ENCODE measurements around the gene CD44.

GRCh38 chr11:35235936-35236666, 97.1 kb downstream of the CD44 start:
- TF ChIP-seq CTCF (IDR thresholded peaks at IDR 0.05) = no peak
- no peak for TF ChIP-seq POLR2A (IDR thresholded peaks at IDR 0.05)

Data from uterus (tissue), 2 donors.